GM21367 (cell line): ENCODE data around the gene SMIM1.

Source experiments
- ATAC-seq: cut with Tn5 transposase; IDR thresholded peaks from one replicate; pipeline ENCODE4 v1.9.1; 2021; ENCODE audit not compliant: unreplicated experiment

SMIM1 gene

GRCh38 chr1:3753656-3754454, 18.7 kb upstream of the SMIM1 start:
- no peak for ATAC-seq

- no peak for ATAC-seq
Measured at GRCh38 chr1:3756394-3756793, 16.2 kb upstream of the SMIM1 start.

- no peak for ATAC-seq
Measured at GRCh38 chr1:3759164-3759563, 13.4 kb upstream of the SMIM1 start.

GRCh38 chr1:3759796-3760195, 12.8 kb upstream of the SMIM1 start:
- no peak for ATAC-seq

- no peak for ATAC-seq
Measured at GRCh38 chr1:3761296-3762010, 11.1 kb upstream of the SMIM1 start.

GRCh38 chr1:3762151-3762872, 10.2 kb upstream of the SMIM1 start:
- ATAC-seq = no peak

- no peak for ATAC-seq
Measured at GRCh38 chr1:3762873-3763228, 9.7 kb upstream of the SMIM1 start.

- no peak for ATAC-seq
Measured at GRCh38 chr1:3763351-3764125, 9.0 kb upstream of the SMIM1 start.

- no peak for ATAC-seq
Measured at GRCh38 chr1:3767328-3767925, 5.1 kb upstream of the SMIM1 start.

- no peak for ATAC-seq
Measured at GRCh38 chr1:3768811-3769390, 3.6 kb upstream of the SMIM1 start.

GRCh38 chr1:3770047-3770765, 2.3 kb upstream of the SMIM1 start:
- no peak for ATAC-seq

GRCh38 chr1:3771108-3772026, 1.2 kb upstream of the SMIM1 start:
- no peak for ATAC-seq

GRCh38 chr1:3772027-3772714, 378 bp upstream of the SMIM1 start:
- peak; percentile 55 for ATAC-seq

GRCh38 chr1:3773572-3774275, 1.2 kb downstream of the SMIM1 start:
- ATAC-seq = no peak

GRCh38 chr1:3774276-3774945, 1.9 kb downstream of the SMIM1 start:
- ATAC-seq = no peak

- no peak for ATAC-seq
Measured at GRCh38 chr1:3774946-3775489, 2.5 kb downstream of the SMIM1 start.
